Measurements from ENCODE around the gene IQSEC2.

The IQSEC2 gene

GRCh38 chrX:53281321-53281822, at the start of gene IQSEC2:
IQSEC2 (minus strand) TSS chrX:53281584.
- no peak for DNase-seq

GRCh38 chrX:53330331-53330730, 48.9 kb upstream of the IQSEC2 start:
- DNase-seq: no peak

- DNase-seq: no peak
These were observed 43.4 kb upstream of the IQSEC2 start for GRCh38 chrX:53324803-53325202.

- DNase-seq: no peak
These were observed 42.7 kb upstream of the IQSEC2 start for GRCh38 chrX:53324085-53324484.

GRCh38 chrX:53323196-53323595, 41.8 kb upstream of the IQSEC2 start:
- no peak for DNase-seq

GRCh38 chrX:53321943-53322497, 40.6 kb upstream of the IQSEC2 start:
- no peak for DNase-seq

- no peak for DNase-seq
These were observed 40.0 kb upstream of the IQSEC2 start for GRCh38 chrX:53321230-53321942.

GRCh38 chrX:53320543-53321229, 39.3 kb upstream of the IQSEC2 start:
- no peak for DNase-seq

GRCh38 chrX:53319614-53320542, 38.5 kb upstream of the IQSEC2 start:
- no peak for DNase-seq

- DNase-seq: no peak
These were observed 37.5 kb upstream of the IQSEC2 start for GRCh38 chrX:53318766-53319353.

GRCh38 chrX:53317365-53318069, 36.1 kb upstream of the IQSEC2 start:
- DNase-seq: peak; percentile 70 to 75

- no peak for DNase-seq
These were observed 35.5 kb upstream of the IQSEC2 start for GRCh38 chrX:53316860-53317237.

GRCh38 chrX:53316111-53316859, 34.9 kb upstream of the IQSEC2 start:
- DNase-seq: no peak

GRCh38 chrX:53313728-53314105, 32.3 kb upstream of the IQSEC2 start:
- DNase-seq: no peak

GRCh38 chrX:53312946-53313727, 31.8 kb upstream of the IQSEC2 start:
- peak; percentile 67 to 69 for DNase-seq

GRCh38 chrX:53309837-53310236, 28.5 kb upstream of the IQSEC2 start:
- no peak for DNase-seq

GRCh38 chrX:53308836-53309235, 27.5 kb upstream of the IQSEC2 start:
- DNase-seq: no peak

- no peak for DNase-seq
These were observed 24.9 kb upstream of the IQSEC2 start for GRCh38 chrX:53305996-53306937.
